Measurements from ENCODE around the gene GPR146.

Gene GPR146

DNA sequence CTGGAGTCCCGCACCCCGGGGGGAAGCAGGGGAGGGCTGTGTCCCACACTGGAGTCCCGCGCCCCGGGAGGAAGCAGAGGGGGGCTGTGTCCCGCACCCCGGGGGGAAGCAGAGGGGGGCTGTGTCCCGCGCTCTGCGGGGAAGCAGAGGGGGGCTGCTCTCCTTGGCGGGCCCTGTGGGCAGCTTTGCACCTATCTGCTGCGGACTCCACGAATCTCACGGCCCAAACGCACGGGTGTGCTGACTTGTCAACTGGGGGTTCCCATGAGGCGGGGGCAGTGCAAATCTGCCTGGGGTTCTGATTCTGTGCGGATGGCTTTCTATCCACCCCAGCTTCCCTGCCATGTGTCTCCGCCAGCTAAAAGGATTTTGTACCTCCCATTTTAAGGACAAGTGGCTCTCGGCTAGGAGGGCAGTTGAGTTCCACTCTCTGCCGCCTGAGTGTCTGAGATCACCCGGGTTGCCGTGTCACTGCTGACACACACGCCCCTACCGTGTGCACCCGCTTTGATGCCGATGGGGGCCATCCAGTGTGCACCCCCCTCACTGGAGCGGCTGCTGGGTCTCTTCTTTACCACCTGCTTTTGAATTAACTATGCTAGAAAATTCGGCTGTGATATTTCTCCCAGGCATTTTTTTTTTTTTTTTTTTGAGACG is 64.0 kb downstream of the GPR146 start:
- no peak for DNase-seq (ENCODE audit: low spot score)
